NCI-H2029 treated with DMSO at 0.1 percent for 48 hours (cell line): ENCODE measurements around the gene C17orf107.

Experiments
- DNase-seq: peaks from one replicate; lab custom pipeline; 2025; lab: John Stamatoyannopoulos, UW

Gene C17orf107

GRCh38 chr17:4949321-4950074, 50.2 kb downstream of the C17orf107 start:
- no peak for DNase-seq

GRCh38 chr17:4950075-4950745, 50.9 kb downstream of the C17orf107 start:
- DNase-seq: no peak

- DNase-seq: no peak
Measured at GRCh38 chr17:4950746-4951204, 51.4 kb downstream of the C17orf107 start, which contains the start of gene ENO3. Gene ENO3 (plus strand): TSS chr17:4951119. CDS start chr17:4951830, 711 bp downstream.

GRCh38 chr17:4951486-4951885, 52.1 kb downstream of the C17orf107 start:
- no peak for DNase-seq
